ENCODE data around the gene RTCB.

- TF ChIP-seq CTCF (IDR thresholded peaks at IDR 0.05 in 4 of 5, conservative IDR thresholded peaks at IDR 0.05 in 1 of 5) (no peak), POLR2A (IDR thresholded peaks at IDR 0.05) (no peak)
Measured at GRCh38 chr22:32380991-32381390, 31.1 kb downstream of the RTCB start.
